ENCODE data around the gene TDRD6.
"Not testable (repeated sequence)": the region's sequence is repeated elsewhere in the genome, so short reads cannot be mapped to it uniquely, and the experiment has no call there.

The TDRD6 gene

DNA sequence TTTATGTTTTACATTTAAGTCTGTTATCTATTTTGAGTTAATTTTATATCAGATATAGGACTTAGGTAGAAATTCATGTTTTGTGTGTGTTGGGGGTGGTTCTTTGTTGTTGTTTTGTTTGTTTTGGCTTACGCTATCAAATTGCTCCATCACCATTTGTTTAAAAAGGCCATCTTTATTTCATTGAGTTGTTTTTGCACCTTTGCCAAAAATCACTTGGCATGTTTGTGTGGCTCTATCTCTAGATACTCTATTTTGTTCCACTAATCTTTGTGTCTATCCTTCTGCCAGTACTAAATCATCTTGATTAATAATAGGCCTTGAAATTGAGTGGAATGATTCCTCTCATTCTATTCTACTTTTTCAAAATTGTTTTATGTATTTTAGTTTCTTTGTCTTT is 42.4 kb upstream of the TDRD6 start:
- Histone ChIP-seq H3K36me3 (ENCODE audit: control insufficient read depth, insufficient read depth, low read length) (no peaks in the 10 kb centered on the region), H3K27me3 (ENCODE audit: control insufficient read depth, insufficient read depth, low read length) (no peaks in the 10 kb centered on the region), H3K4me3 (ENCODE audit: low read depth, low read length) (no peak overlapping the region), H3K4me2 (ENCODE audit: low read length) (no peak overlapping the region), H3K9ac (no peak overlapping the region), H3K27ac (no peak overlapping the region), H2AFZ (no peak overlapping the region), H3K4me1 (no peaks in the 10 kb centered on the region), H3K79me2 (no peaks in the 10 kb centered on the region), H3K9me3 (ENCODE audit: control insufficient read depth, low read length) (no peaks in the 10 kb centered on the region)
- TF ChIP-seq CTCF (IDR thresholded peaks at IDR 0.05) = no peak

DNA sequence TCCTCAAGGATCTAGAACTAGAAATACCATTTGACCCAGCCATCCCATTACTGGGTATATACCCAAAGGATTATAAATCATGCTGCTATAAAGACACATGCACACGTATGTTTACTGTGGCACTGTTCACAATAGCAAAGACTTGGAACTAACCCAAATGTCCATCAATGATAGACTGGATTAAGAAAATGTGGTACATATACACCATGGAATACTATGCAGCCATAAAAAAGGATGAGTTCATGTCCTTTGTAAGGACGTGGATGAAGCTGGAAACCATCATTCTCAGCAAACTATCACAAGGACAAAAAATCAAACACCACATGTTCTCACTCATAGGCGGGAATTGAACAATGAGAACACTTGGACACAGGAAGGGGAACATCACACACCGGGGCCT is 39.6 kb upstream of the TDRD6 start:
- not testable (repeated sequence) for H3K27me3 ChIP-seq (ENCODE audit: control insufficient read depth, insufficient read depth, low read length); H3K4me2 ChIP-seq (ENCODE audit: low read length); H3K27ac ChIP-seq; H3K79me2 ChIP-seq; H3K9ac ChIP-seq; H3K9me3 ChIP-seq (ENCODE audit: control insufficient read depth, low read length); H3K36me3 ChIP-seq (ENCODE audit: control insufficient read depth, insufficient read depth, low read length); H3K4me3 ChIP-seq (ENCODE audit: low read depth, low read length); H3K4me1 ChIP-seq; H2AFZ ChIP-seq

- Histone ChIP-seq H3K4me3 (ENCODE audit: low read depth, low read length) (no peak overlapping the region), H3K27me3 (ENCODE audit: control insufficient read depth, insufficient read depth, low read length) (no peaks in the 10 kb centered on the region)
Observed at GRCh38 chr6:46648869-46649492, 38.7 kb upstream of the TDRD6 start.

DNA sequence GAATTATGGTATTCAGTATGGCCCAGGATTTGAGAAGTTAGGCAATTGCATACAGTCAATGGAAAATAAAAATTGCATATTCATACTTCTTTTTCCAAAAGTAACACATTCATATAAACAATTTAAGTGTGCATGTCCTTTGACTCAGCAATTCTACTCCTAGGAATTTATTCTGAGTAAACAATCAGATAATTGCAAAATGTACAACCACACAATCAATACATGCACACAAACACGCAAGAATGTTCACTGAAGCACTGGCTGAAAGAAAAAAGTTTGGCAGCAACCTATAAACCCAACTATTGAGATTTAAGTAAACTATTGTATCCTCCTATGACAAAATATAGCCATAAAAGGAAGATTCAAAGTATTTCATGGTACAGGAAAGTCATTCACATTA is 36.7 kb upstream of the TDRD6 start:
- Histone ChIP-seq H3K79me2 (no peaks in the 10 kb centered on the region), H3K9ac (no peak overlapping the region), H3K27me3 (ENCODE audit: control insufficient read depth, insufficient read depth, low read length) (no peaks in the 10 kb centered on the region), H3K4me1 (peaks cover 9% of the 10 kb centered on the region), H3K4me2 (ENCODE audit: low read length) (peak overlapping the region; percentile 57), H3K36me3 (ENCODE audit: control insufficient read depth, insufficient read depth, low read length) (no peaks in the 10 kb centered on the region), H2AFZ (peak overlapping the region; percentile 97), H3K4me3 (ENCODE audit: low read depth, low read length) (peak overlapping the region; percentile 99), H3K27ac (peak overlapping the region; percentile 3), H3K9me3 (ENCODE audit: control insufficient read depth, low read length) (no peaks in the 10 kb centered on the region)
- no peak for TF ChIP-seq CTCF (IDR thresholded peaks at IDR 0.05)

More at GRCh38 chr6:46648869-46649492, 38.7 kb upstream of the TDRD6 start:
- Histone ChIP-seq H3K36me3 (ENCODE audit: control insufficient read depth, insufficient read depth, low read length) (no peaks in the 10 kb centered on the region), H3K9me3 (ENCODE audit: control insufficient read depth, low read length) (no peaks in the 10 kb centered on the region), H3K4me2 (ENCODE audit: low read length) (no peak overlapping the region), H3K79me2 (no peaks in the 10 kb centered on the region), H3K4me1 (peaks cover 3% of the 10 kb centered on the region), H2AFZ (no peak overlapping the region), H3K27ac (no peak overlapping the region), H3K9ac (no peak overlapping the region)
- no peak for TF ChIP-seq CTCF (IDR thresholded peaks at IDR 0.05)

DNA sequence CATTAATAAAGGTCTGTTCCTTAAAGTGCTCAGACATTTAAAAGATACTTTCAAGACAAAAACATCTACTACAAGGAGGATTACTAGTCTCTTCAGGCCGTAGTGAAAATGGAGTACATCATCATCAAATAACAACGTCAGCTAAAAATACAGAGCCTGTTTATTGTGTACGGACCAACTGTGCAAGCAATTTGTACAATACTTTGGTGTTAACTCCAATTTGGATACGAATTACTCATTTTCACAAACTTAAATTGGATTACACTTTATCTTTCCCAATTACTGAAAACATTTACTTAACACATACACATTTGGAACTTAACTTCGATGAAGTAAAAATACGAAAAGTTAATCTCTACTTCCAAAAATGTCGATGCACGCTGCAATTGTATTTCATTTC is 35.9 kb upstream of the TDRD6 start:
- no peaks in the 10 kb centered on the region for H3K79me2 ChIP-seq
- peak overlapping the region; percentile 73 for H3K4me2 ChIP-seq (ENCODE audit: low read length)
- H3K9ac ChIP-seq = peak overlapping the region; percentile 24
- peak overlapping the region; percentile 97 for H2AFZ ChIP-seq
- H3K4me1 ChIP-seq = peaks cover 9% of the 10 kb centered on the region
- peak overlapping the region; percentile 91 for H3K27ac ChIP-seq
- no peaks in the 10 kb centered on the region for H3K27me3 ChIP-seq (ENCODE audit: control insufficient read depth, insufficient read depth, low read length)
- H3K4me3 ChIP-seq (ENCODE audit: low read depth, low read length) = peak overlapping the region; percentile 99
- no peaks in the 10 kb centered on the region for H3K36me3 ChIP-seq (ENCODE audit: control insufficient read depth, insufficient read depth, low read length)
- no peak for TF ChIP-seq CTCF (IDR thresholded peaks at IDR 0.05)
- H3K9me3 ChIP-seq (ENCODE audit: control insufficient read depth, low read length) = no peaks in the 10 kb centered on the region
